Lung (tissue), 16 donors: ENCODE measurements around the gene ZNF711. TPM values are rescaled to one million over a fixed set of nuclear protein-coding genes. Genes with fewer than 3 reads are reported as not detected.
A peak's percentile ranks its signal among the peaks of the same experiment; 100 is the strongest.

Source experiments
- ATAC-seq: fragments of 200-7000 bp; cut with Tn5 transposase; one replicate; pipeline ENCODE4 v1.9.1; 2020; ENCODE audit warnings: moderate number of reproducible peaks; ENCODE audit not compliant: insufficient read depth, low FRiP score
- DNase-seq, 3 donors: peaks; one replicate each; pipeline ENCODE4 v3.0.0-alpha.2; 2013 to 2017
- H3K27ac ChIP-seq, 2 donors: one replicate each; pipeline ENCODE4 v1.5.1; 2013; ENCODE audit warnings: mild to moderate bottlenecking in 2 of 2, moderate library complexity in 2 of 2, control low read depth in 1 of 2, inconsistent platforms in 1 of 2, low read depth in 1 of 2, low read length in 1 of 2
- H3K27me3 ChIP-seq, 3 donors: one replicate each; pipeline ENCODE4 v1.5.1; 2013; ENCODE audit warnings: low read length in 2 of 3; ENCODE audit not compliant: control insufficient read depth in 3 of 3, insufficient read depth in 3 of 3
- H3K36me3 ChIP-seq, 4 donors: one replicate each; pipeline ENCODE4 v1.5.1; 2013; ENCODE audit warnings: low read length in 4 of 4, mild to moderate bottlenecking in 1 of 4, moderate library complexity in 1 of 4; ENCODE audit not compliant: control insufficient read depth in 4 of 4, insufficient read depth in 4 of 4
- H3K4me1 ChIP-seq, 5 donors: one replicate each; pipeline ENCODE4 v1.5.1; 2013; ENCODE audit warnings: low read length in 5 of 5, mild to moderate bottlenecking in 2 of 5, moderate library complexity in 1 of 5; ENCODE audit not compliant: control insufficient read depth in 5 of 5, insufficient read depth in 5 of 5
- H3K4me3 ChIP-seq: one replicate; pipeline ENCODE4 v1.5.1; 2013; ENCODE audit warnings: mild to moderate bottlenecking, control low read depth, moderate library complexity
- H3K9ac ChIP-seq, 2 donors: one replicate each; pipeline ENCODE4 v1.5.1; 2013; ENCODE audit warnings: low read length in 2 of 2, control low read depth in 1 of 2; ENCODE audit not compliant: insufficient read depth in 1 of 2
- H3K9me3 ChIP-seq, 4 donors: one replicate each; pipeline ENCODE4 v1.5.1; 2013; ENCODE audit warnings: low read length in 3 of 4, mild to moderate bottlenecking in 1 of 4, moderate library complexity in 1 of 4; ENCODE audit not compliant: control insufficient read depth in 4 of 4, insufficient read depth in 3 of 4
- WGBS, 2 donors: extraction: QIAGEN DNeasy Blood & Tissue Kit; methylation state at CpG; one replicate each; pipeline ENCODE4 v1.1.7; 2013; 5-methylcytosine and 5-hydroxymethylcytosine counted together
- long read RNA-seq, 5 donors: transcript quantifications; one replicate each; lab custom pipeline, GENCODE V29; 2026
- polyA plus RNA-seq, 2 donors: library from polyadenylated mRNA; stranded (reverse); fragments of 200-250 nt; gene quantifications; one replicate each; pipeline ENCODE4 v1.2.1, GENCODE V29; 2013
- total RNA-seq, 2 donors: library from RNA; depleted of rRNA in 1 of 2; stranded (reverse); fragments of >200 nt in 1 of 2; gene quantifications; one replicate each; pipeline ENCODE4 v1.2.1, GENCODE V29; 2014 to 2021
- TF ChIP-seq, protein P1 (sequence below): IDR thresholded peaks from 2 replicates; pipeline ENCODE4 v1.5.1; 2012; ENCODE audit warnings: mild to moderate bottlenecking; ENCODE audit errors: control extremely low read depth, extremely low read depth
- donor health status: control.
- donor health status: control.
- donor health status: Bipolar disorder and iron deficiency.
- donor health status: healthy.
- donor health status: DM: yes; HTN: yes; CAD: no.

ZNF711 gene
- total RNA-seq (10 to 100 TPM in 1 of 2 donors, 1 to 10 TPM in 1; 1.2 to 31.5 TPM), polyA plus RNA-seq (1 to 10 TPM in 1 of 2 donors, under 1 TPM in 1; 0.58 to 1.2 TPM)
- long read RNA-seq, donor 1, partial matches to known transcripts: 12 of 15 reads
- long read RNA-seq, donor 1, other reads (novel, unspliced or antisense): 0 of 15 reads
- long read RNA-seq, donor 2: 0 reads
- long read RNA-seq, donor 3, partial matches to known transcripts: 0 of 1 reads
- long read RNA-seq, donor 3, other reads (novel, unspliced or antisense): 0 of 1 reads
- long read RNA-seq, donor 4, partial matches to known transcripts: 5 of 6 reads
- long read RNA-seq, donor 4, other reads (novel, unspliced or antisense): 0 of 6 reads
- long read RNA-seq, donor 5, full-length matches to known transcripts: 1 of 34 reads
- long read RNA-seq, donor 5, partial matches to known transcripts: 33 of 34 reads
- long read RNA-seq, donor 5, other reads (novel, unspliced or antisense): 0 of 34 reads

DNA sequence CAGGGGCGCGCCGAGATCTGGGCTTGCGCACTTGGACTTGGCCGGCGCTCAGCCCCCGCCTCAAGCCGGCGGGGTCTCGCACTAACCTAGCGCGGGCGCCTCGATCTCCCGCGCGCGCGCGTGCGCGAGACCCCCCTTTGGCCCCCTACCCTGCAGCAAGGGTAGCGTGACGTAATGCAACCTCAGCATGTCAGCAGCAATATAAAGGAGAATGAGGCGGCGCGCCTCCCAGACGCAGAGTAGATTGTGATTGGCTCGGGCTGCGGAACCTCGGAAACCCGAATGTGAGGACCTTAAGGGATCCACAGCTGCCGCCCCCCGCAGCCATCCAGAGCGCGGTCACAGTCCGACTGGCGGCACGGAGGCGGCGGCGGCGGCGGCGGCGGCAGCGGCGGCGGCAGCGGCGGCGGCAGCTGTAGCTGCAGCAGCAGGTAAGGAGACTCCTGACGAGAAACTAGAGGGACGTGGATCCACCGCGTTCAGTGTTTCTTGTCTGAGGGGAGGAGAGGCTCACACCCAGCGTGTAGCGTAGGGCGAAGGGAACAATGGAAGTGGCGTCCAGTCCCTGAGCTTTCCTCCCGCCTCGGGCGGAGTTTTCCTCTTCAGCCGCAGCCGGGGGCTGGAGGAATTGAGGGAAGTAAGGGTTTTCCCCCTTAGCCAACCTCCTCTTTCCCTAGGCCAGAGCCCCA lies at the start of gene ZNF711, which contains the start of gene SATL1:
ZNF711 (plus strand) TSS at position 231 of the 689 bp plus-strand sequence. CDS start 3,582 bp downstream, outside the sequence.
SATL1 (minus strand) TSS at position 19 of the 689 bp plus-strand sequence. CDS start 134,811 bp downstream, outside the sequence.
- peak; percentile 27 for ATAC-seq
- Histone ChIP-seq H3K36me3 (no peaks in the 10 kb centered on the region), H3K27me3 (no peaks in the 10 kb centered on the region), H3K9me3 (peaks cover 0 to 6% (median 0%) of the 10 kb centered on the region in 4 donors), H3K4me3 (peak within 1 kb of the TSS; percentile 40), H3K4me1 (no peaks in the 10 kb centered on the region), H3K27ac (peak within 1 kb of the TSS in 1 of 2 donors; percentile 42), H3K9ac (peak within 1 kb of the TSS; percentile 92 to 96)
- peak; percentile 94 to 97 (median 94) for DNase-seq
- 0 to 28% methylated on average over 42 to 65 of the region's 65 CpGs for WGBS, 2 donors
- TF ChIP-seq, protein P1, sequence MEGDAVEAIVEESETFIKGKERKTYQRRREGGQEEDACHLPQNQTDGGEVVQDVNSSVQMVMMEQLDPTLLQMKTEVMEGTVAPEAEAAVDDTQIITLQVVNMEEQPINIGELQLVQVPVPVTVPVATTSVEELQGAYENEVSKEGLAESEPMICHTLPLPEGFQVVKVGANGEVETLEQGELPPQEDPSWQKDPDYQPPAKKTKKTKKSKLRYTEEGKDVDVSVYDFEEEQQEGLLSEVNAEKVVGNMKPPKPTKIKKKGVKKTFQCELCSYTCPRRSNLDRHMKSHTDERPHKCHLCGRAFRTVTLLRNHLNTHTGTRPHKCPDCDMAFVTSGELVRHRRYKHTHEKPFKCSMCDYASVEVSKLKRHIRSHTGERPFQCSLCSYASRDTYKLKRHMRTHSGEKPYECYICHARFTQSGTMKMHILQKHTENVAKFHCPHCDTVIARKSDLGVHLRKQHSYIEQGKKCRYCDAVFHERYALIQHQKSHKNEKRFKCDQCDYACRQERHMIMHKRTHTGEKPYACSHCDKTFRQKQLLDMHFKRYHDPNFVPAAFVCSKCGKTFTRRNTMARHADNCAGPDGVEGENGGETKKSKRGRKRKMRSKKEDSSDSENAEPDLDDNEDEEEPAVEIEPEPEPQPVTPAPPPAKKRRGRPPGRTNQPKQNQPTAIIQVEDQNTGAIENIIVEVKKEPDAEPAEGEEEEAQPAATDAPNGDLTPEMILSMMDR: no peak

DNA sequence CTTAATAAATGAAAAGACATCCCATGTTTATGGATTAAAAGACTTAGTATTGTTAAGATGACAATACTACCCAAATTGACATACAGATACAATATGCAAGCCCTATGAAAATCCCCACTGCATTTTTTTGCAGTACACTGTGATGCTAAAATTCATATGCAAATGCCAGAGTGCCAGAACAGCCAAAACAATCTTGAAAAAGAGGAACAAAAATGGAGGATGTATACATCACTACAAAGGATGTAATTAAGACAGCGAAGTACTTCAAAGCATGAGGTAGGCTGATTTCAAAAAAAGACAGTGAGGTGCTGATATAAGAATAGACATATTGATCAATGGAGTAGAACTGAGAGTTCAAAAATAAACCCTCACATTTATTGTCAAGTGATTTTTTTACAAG lies 47.5 kb upstream of the ZNF711 start:
- H3K27me3 ChIP-seq: peaks cover 0 to 2% (median 0%) of the 10 kb centered on the region in 3 donors
- DNase-seq (no peak), ATAC-seq (no peak)
- TF ChIP-seq, protein P1: no peak
- H3K9ac ChIP-seq: no peak overlapping the region
- WGBS, 2 donors: 0 to 59% methylated on average over 1 of the region's 1 CpG
- H3K9me3 ChIP-seq: peaks cover 0 to 2% (median 0%) of the 10 kb centered on the region in 4 donors
- H3K36me3 ChIP-seq: no peaks in the 10 kb centered on the region
- no peaks in the 10 kb centered on the region for H3K4me1 ChIP-seq
- H3K4me3 ChIP-seq: no peak overlapping the region
- H3K27ac ChIP-seq: no peak overlapping the region

DNA sequence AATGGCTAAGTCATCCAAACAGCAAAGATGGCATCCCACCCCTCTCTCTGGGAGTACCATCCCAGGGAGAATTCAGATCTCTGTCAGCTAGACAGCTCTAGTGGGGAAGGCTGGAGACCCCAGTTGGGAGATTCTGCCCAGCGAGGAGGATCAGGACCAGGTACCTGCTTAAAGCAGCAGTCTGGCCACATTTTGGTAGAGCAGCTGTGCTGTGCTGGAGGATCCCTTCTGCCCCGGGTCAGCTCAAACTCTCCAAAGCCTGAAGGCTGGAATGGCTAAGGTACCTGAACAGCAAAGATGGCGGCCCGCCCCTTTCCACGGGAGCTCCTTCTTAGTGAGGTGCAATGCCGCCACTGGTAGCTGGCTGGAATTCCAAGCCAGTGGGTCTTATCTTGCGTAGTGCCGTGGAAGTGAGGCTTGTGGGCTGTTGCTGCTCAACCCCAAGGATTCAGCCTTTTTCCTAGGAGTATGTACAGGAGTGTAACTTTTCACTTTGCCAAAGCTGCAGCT lies 40.3 kb upstream of the ZNF711 start:
- no peaks in the 10 kb centered on the region for H3K36me3 ChIP-seq
- TF ChIP-seq, protein P1: no peak
- ATAC-seq: no peak
- H3K9me3 ChIP-seq: peaks cover 0 to 7% (median 0%) of the 10 kb centered on the region in 4 donors
- no peaks in the 10 kb centered on the region for H3K4me1 ChIP-seq
- no peak for DNase-seq
- no peak overlapping the region for H3K27ac ChIP-seq
- no peak overlapping the region for H3K4me3 ChIP-seq
- no peak overlapping the region for H3K9ac ChIP-seq
- no peaks in the 10 kb centered on the region for H3K27me3 ChIP-seq
- WGBS, 2 donors: 86 to 95% methylated on average over 8 of the region's 8 CpGs
